Upper lobe of right lung (tissue), 1 donor: ENCODE measurements around the gene MCC. TPM values are rescaled to one million over a fixed set of nuclear protein-coding genes. Genes with fewer than 3 reads are reported as not detected.
"Not testable (repeated sequence)": the region's sequence is repeated elsewhere in the genome, so short reads cannot be mapped to it uniquely, and the experiment has no call there.

Experiments
- ATAC-seq: fragments of 200-7000 bp; cut with Tn5 transposase; one replicate; pipeline ENCODE4 v1.9.1; 2020; ENCODE audit warnings: mild to moderate bottlenecking, moderate library complexity
- DNase-seq: peaks from one replicate; pipeline ENCODE4 v3.0.0-alpha.2; 2020
- H3K27ac ChIP-seq: fragments of 200-600 bp; one replicate; pipeline ENCODE4 v1.8.0; 2022
- H3K27me3 ChIP-seq: fragments of 200-600 bp; one replicate; pipeline ENCODE4 v1.8.0; 2022; ENCODE audit warnings: mild to moderate bottlenecking
- H3K36me3 ChIP-seq: fragments of 200-600 bp; one replicate; pipeline ENCODE4 v1.8.0; 2022
- H3K4me1 ChIP-seq: fragments of 200-600 bp; one replicate; pipeline ENCODE4 v1.8.0; 2022
- H3K4me3 ChIP-seq: fragments of 200-600 bp; one replicate; pipeline ENCODE4 v1.8.0; 2022; ENCODE audit warnings: mild to moderate bottlenecking
- H3K9me3 ChIP-seq: fragments of 200-600 bp; one replicate; pipeline ENCODE4 v1.8.0; 2022
- intact Hi-C: fragments of 100-400 bp; cut with DNase I; formaldehyde crosslinking; loops from one replicate; pipeline ENCODE4 v1.11.0; 2022
- total RNA-seq: library from RNA; stranded (reverse); fragmentation: NEBNext Ultra II Directional; extraction: Animal tissue kit (Norgen Biotek cat#: 25700); gene quantifications from one replicate; pipeline ENCODE4 v1.2.1, GENCODE V29; 2021
- TF ChIP-seq, protein P1 (sequence below): fragments of 200-600 bp; IDR thresholded peaks from one replicate; pipeline ENCODE4 v1.8.0; 2022; ENCODE audit warnings: antibody characterized with exemption
- donor health status: DM: no; HTN: yes; CAD: no; lungs with severe emphysema.

MCC gene
- total RNA-seq, 1 donor from 2014 or later, result 18.6 TPM

DNA sequence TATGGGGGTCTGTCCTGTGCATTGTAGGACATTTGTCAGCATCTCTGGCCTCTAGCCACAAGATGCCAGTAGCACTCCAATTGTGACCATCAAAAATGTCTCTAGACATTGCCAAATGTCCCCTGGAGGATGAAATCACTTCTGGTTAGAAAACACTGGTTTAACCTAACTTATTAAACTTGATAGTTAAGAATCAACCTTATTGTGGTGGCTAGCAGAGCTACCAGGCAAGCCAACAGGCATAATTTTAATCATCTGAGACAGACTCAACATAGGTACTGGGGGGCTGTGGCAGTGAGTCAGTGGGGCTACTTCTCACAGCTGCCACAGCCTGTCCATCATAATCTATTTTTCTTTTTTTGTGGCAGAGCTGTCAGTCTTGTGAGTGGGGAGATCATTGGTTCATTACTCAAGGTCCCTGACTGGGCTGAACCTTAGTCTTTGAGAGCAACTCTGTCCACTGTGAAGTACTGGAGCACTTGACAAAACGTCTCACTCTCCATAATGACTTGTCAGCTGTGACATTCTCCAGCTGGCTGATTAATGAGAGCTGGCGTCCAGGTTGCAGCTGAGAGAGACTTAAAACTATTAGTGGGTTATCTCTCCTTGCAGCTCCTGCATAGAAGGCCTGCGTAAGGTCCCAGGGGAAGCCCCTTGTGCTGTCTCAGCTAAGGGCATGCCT is 403.7 kb downstream of the MCC start:
- intact Hi-C loops, result no loop called here
- H3K27me3 ChIP-seq, result no peaks in the 10 kb centered on the region
- no peaks in the 10 kb centered on the region for H3K9me3 ChIP-seq
- ATAC-seq (peak; percentile 15), DNase-seq (no peak)
- no peaks in the 10 kb centered on the region for H3K4me1 ChIP-seq
- no peak overlapping the region for H3K27ac ChIP-seq
- H3K36me3 ChIP-seq, result peaks cover 12% of the 10 kb centered on the region
- TF ChIP-seq, protein P1, sequence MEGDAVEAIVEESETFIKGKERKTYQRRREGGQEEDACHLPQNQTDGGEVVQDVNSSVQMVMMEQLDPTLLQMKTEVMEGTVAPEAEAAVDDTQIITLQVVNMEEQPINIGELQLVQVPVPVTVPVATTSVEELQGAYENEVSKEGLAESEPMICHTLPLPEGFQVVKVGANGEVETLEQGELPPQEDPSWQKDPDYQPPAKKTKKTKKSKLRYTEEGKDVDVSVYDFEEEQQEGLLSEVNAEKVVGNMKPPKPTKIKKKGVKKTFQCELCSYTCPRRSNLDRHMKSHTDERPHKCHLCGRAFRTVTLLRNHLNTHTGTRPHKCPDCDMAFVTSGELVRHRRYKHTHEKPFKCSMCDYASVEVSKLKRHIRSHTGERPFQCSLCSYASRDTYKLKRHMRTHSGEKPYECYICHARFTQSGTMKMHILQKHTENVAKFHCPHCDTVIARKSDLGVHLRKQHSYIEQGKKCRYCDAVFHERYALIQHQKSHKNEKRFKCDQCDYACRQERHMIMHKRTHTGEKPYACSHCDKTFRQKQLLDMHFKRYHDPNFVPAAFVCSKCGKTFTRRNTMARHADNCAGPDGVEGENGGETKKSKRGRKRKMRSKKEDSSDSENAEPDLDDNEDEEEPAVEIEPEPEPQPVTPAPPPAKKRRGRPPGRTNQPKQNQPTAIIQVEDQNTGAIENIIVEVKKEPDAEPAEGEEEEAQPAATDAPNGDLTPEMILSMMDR, result no peak
- no peak overlapping the region for H3K4me3 ChIP-seq

DNA sequence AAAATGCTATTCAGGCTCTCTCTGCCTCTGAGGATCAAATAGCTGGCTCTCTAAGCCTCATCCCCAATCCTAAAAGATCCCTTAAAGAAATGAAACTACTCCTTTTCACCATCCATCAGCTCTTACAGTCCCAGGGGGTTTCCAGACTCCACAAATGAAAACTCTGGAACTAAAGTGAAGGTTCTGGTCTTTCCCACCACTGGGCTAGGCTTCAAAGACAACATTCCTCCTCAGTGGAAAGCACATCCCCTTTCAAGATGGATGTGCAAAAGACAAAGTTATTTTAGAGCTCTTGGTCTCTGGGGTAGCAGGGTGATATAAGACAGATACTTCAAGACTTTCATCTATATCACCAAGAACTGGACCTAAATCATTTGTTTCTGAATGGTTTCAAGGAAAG is 404.8 kb downstream of the MCC start:
- DNase-seq, result no peak
- peaks cover 12% of the 10 kb centered on the region for H3K36me3 ChIP-seq
- intact Hi-C loops, result no loop called here
- ATAC-seq, result no peak
- no peaks in the 10 kb centered on the region for H3K4me1 ChIP-seq
- no peaks in the 10 kb centered on the region for H3K9me3 ChIP-seq
- no peak overlapping the region for H3K4me3 ChIP-seq
- H3K27me3 ChIP-seq, result no peaks in the 10 kb centered on the region
- H3K27ac ChIP-seq, result no peak overlapping the region
- TF ChIP-seq, protein P1, result no peak

DNA sequence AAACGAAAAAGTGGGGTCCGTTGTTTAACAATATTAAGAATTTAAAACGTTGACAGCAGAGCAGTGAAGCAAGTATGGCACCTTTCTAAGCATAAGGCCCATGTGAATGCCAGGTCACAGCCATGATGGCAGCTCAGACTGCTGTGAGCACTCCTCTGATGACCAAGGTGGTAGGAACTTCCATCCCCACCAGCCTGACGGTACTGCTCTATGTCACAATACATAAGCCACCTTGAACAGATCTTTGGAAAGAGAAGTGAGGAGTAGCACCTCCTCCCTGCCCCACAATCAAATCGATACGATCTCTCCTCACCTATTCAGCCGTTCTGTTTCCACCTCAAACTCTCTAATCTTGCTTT is 405.7 kb downstream of the MCC start:
- Histone ChIP-seq H3K36me3 (peaks cover 12% of the 10 kb centered on the region), H3K4me3 (no peak overlapping the region), H3K27ac (no peak overlapping the region), H3K9me3 (no peaks in the 10 kb centered on the region), H3K4me1 (no peaks in the 10 kb centered on the region), H3K27me3 (no peaks in the 10 kb centered on the region)
- intact Hi-C loops, result no loop called here
- no peak for ATAC-seq
- TF ChIP-seq, protein P1, result no peak
- no peak for DNase-seq

DNA sequence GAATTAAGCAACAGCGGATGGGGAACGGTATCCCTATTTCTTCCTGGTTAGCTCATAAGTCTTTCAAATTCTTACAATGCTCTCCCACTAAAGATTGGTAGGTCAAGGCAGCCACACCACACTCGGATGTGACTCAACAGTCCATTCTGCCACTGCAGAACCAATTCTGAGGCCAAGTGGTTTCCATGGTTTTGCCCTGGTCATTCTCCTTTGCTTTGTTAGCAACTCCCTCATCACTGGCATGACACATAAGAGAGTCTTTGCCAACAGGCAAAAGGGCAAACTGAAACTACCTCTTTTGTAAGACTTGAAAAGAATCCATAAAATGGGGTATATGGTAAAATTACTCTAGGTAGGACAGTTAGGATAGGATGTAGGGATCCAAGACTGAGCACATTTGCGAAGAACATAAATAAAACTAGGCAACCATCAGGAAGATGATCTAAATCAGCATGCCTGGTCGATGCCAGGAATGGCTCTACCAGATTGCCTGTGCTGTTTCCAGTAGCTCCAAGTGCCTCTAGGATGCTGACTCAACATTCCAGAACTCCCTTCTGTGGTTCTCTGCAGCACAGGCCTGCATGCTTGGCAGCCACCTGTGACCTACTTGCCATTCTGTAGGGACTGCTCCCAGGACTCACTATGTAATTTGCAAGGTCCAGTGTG is 406.2 kb downstream of the MCC start:
- Histone ChIP-seq H3K27ac (no peak overlapping the region), H3K36me3 (peaks cover 12% of the 10 kb centered on the region), H3K27me3 (no peaks in the 10 kb centered on the region), H3K4me3 (no peak overlapping the region), H3K4me1 (no peaks in the 10 kb centered on the region), H3K9me3 (no peaks in the 10 kb centered on the region)
- DNase-seq (no peak), ATAC-seq (no peak)
- TF ChIP-seq, protein P1, result no peak
- intact Hi-C loops, result no loop called here

DNA sequence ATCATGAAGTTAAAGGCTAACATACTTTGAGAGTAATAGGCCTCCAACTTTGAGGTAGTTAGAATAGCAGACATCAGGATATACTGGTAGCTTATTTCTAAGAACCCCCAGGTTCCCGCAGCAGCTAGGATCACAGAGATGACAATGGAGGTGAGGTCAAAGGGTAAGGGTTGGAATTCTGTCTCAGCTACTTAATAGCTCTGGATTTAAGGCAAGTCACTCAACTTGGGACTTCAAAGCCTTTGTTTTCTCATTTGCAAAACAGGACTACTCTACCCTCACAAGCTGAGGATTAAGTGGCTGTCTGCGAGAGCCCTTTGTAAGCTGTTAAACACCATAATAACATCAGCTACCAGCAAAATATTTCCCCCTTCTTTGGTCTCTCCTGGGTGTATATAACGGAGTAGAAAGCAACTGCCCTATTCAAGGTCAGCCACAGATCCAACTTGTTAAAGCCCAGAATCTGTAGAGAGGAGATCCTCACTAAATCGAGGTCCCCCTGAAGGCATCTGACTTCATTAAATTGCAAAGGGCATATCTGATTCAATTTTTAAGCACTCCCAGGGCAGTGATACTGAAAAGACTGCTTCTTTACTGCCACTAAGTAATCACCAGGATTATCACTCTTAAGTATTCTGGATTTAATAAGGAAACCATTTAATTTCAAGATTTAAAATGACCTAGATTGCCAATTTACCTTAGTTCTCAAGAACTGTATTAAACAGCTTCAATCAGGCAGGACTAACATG is 407.0 kb downstream of the MCC start:
- no peaks in the 10 kb centered on the region for H3K4me1 ChIP-seq
- TF ChIP-seq, protein P1, result no peak
- intact Hi-C loops, result no loop called here
- peaks cover 12% of the 10 kb centered on the region for H3K36me3 ChIP-seq
- H3K4me3 ChIP-seq, result no peak overlapping the region
- DNase-seq (no peak), ATAC-seq (no peak)
- H3K9me3 ChIP-seq, result no peaks in the 10 kb centered on the region
- no peak overlapping the region for H3K27ac ChIP-seq
- H3K27me3 ChIP-seq, result no peaks in the 10 kb centered on the region

DNA sequence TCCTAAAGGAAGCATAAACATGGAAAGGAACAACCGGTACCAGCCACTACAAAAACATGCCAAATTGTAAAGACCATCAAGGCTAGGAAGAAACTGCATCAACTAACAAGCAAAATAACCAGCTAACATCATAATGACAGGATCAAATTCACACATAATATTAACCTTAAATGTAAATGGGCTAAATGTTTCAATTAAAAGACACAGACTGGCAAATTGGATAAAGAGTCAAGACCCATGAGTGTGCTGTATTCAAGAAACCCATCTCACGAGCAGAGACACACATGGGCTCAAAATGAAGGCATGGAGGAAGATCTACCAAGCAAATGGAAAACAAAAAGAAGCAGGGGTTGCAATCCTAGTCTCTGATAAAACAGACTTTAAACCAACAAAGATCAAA is 411.6 kb downstream of the MCC start:
- H3K4me1 ChIP-seq, H3K27ac ChIP-seq, ATAC-seq, H3K9me3 ChIP-seq, H3K27me3 ChIP-seq, H3K4me3 ChIP-seq, H3K36me3 ChIP-seq, intact Hi-C loops, DNase-seq: not testable (repeated sequence)
